SIG-M5 treated with dmso at 0.1 percent for 504 hours (cell line): ENCODE data around the gene TYW1B.
"Not testable (repeated sequence)": the region's sequence is repeated elsewhere in the genome, so short reads cannot be mapped to it uniquely, and the experiment has no call there.

ENCODE experiments used
- DNase-seq: peaks from one replicate; lab custom pipeline; 2025; ENCODE audit not compliant: unreplicated experiment; lab: John Stamatoyannopoulos, UW

Gene TYW1B

GRCh38 chr7:72705693-72706092, 122.3 kb downstream of the TYW1B start:
- DNase-seq = not testable (repeated sequence)

GRCh38 chr7:72704894-72705293, 123.1 kb downstream of the TYW1B start:
- no peak for DNase-seq

GRCh38 chr7:72700548-72700947, 127.5 kb downstream of the TYW1B start:
- DNase-seq = not testable (repeated sequence)

GRCh38 chr7:72697066-72697465, 130.9 kb downstream of the TYW1B start:
- DNase-seq = not testable (repeated sequence)

GRCh38 chr7:72696643-72697042, 131.4 kb downstream of the TYW1B start:
- DNase-seq = not testable (repeated sequence)

GRCh38 chr7:72695482-72695881, 132.5 kb downstream of the TYW1B start:
- not testable (repeated sequence) for DNase-seq

GRCh38 chr7:72691442-72691841, 136.6 kb downstream of the TYW1B start:
- not testable (repeated sequence) for DNase-seq

- not testable (repeated sequence) for DNase-seq
Observed at GRCh38 chr7:72690177-72690576, 137.8 kb downstream of the TYW1B start.

GRCh38 chr7:72689344-72689743, 138.7 kb downstream of the TYW1B start:
- not testable (repeated sequence) for DNase-seq

- DNase-seq = not testable (repeated sequence)
Observed at GRCh38 chr7:72681211-72681610, 146.8 kb downstream of the TYW1B start.

GRCh38 chr7:72676880-72677279, 151.1 kb downstream of the TYW1B start:
- not testable (repeated sequence) for DNase-seq

GRCh38 chr7:72676086-72676690, 151.8 kb downstream of the TYW1B start:
- DNase-seq = not testable (repeated sequence)

GRCh38 chr7:72675686-72676085, 152.3 kb downstream of the TYW1B start:
- not testable (repeated sequence) for DNase-seq

- DNase-seq = no peak
Observed at GRCh38 chr7:72674394-72674793, 153.6 kb downstream of the TYW1B start.

GRCh38 chr7:72670850-72671249, 157.2 kb downstream of the TYW1B start:
- DNase-seq = not testable (repeated sequence)

GRCh38 chr7:72668435-72668834, 159.6 kb downstream of the TYW1B start:
- DNase-seq = not testable (repeated sequence)

- not testable (repeated sequence) for DNase-seq
Observed at GRCh38 chr7:72667049-72667448, 161.0 kb downstream of the TYW1B start.

GRCh38 chr7:72648574-72648973, 179.4 kb downstream of the TYW1B start:
- DNase-seq = not testable (repeated sequence)

GRCh38 chr7:72643708-72644107, 184.3 kb downstream of the TYW1B start:
- not testable (repeated sequence) for DNase-seq

- not testable (repeated sequence) for DNase-seq
Observed at GRCh38 chr7:72641485-72642248, 186.3 kb downstream of the TYW1B start.

- DNase-seq = not testable (repeated sequence)
Observed at GRCh38 chr7:72640740-72641139, 187.3 kb downstream of the TYW1B start.

GRCh38 chr7:72635273-72635908, 192.6 kb downstream of the TYW1B start:
- not testable (repeated sequence) for DNase-seq
